Stimulated activated CD8-positive, alpha-beta memory T cell treated with anti-CD3 and anti-CD28 coated beads, Interleukin-2, amount 100 ng/mL, for 1 hour (primary cell): ENCODE data around the gene GRIN2A.

ENCODE experiments used
- DNase-seq, 2 donors: peaks; one replicate each; pipeline ENCODE4 v3.0.0-alpha.2; 2020; ENCODE audit warnings: low read depth in 2 of 2

The GRIN2A gene

GRCh38 chr16:10182222-10183053, at the start of gene GRIN2A:
TSS of gene GRIN2A (minus strand) at chr16:10182428. CDS start at chr16:10180411, 2,017 bp downstream.
- no peak for DNase-seq

GRCh38 chr16:10231563-10231962, 49.3 kb upstream of the GRIN2A start:
- DNase-seq: no peak

- DNase-seq: no peak
Observed at GRCh38 chr16:10228779-10229178, 46.6 kb upstream of the GRIN2A start.

- DNase-seq: no peak
Observed at GRCh38 chr16:10226987-10227306, 44.7 kb upstream of the GRIN2A start.

GRCh38 chr16:10226141-10226986, 44.1 kb upstream of the GRIN2A start:
- no peak for DNase-seq

- no peak for DNase-seq
Observed at GRCh38 chr16:10225653-10226052, 43.4 kb upstream of the GRIN2A start.

GRCh38 chr16:10224850-10225249, 42.6 kb upstream of the GRIN2A start:
- DNase-seq: no peak

- no peak for DNase-seq
Observed at GRCh38 chr16:10220942-10221341, 38.7 kb upstream of the GRIN2A start.

GRCh38 chr16:10219742-10220141, 37.5 kb upstream of the GRIN2A start:
- no peak for DNase-seq

- no peak for DNase-seq
Observed at GRCh38 chr16:10218490-10219206, 36.4 kb upstream of the GRIN2A start.

GRCh38 chr16:10213748-10214147, 31.5 kb upstream of the GRIN2A start:
- DNase-seq: no peak

- DNase-seq: no peak
Observed at GRCh38 chr16:10210944-10211343, 28.7 kb upstream of the GRIN2A start.

- DNase-seq: no peak
Observed at GRCh38 chr16:10206865-10207264, 24.6 kb upstream of the GRIN2A start.

GRCh38 chr16:10206215-10206614, 24.0 kb upstream of the GRIN2A start:
- DNase-seq: no peak

GRCh38 chr16:10205688-10206087, 23.5 kb upstream of the GRIN2A start:
- DNase-seq: no peak

- no peak for DNase-seq
Observed at GRCh38 chr16:10202649-10203048, 20.4 kb upstream of the GRIN2A start.

- no peak for DNase-seq
Observed at GRCh38 chr16:10200637-10201586, 18.7 kb upstream of the GRIN2A start.

- no peak for DNase-seq
Observed at GRCh38 chr16:10196999-10197398, 14.8 kb upstream of the GRIN2A start.

GRCh38 chr16:10191096-10191495, 8.9 kb upstream of the GRIN2A start:
- DNase-seq: no peak

GRCh38 chr16:10189861-10190390, 7.7 kb upstream of the GRIN2A start:
- DNase-seq: no peak

GRCh38 chr16:10188236-10188635, 6.0 kb upstream of the GRIN2A start:
- DNase-seq: no peak
